Osteocyte (in vitro differentiated cells): ENCODE results near the gene ABI3BP. TPM values are rescaled to one million over a fixed set of nuclear protein-coding genes. Genes with fewer than 3 reads are reported as not detected.
A peak's percentile ranks its signal among the peaks of the same experiment; 100 is the strongest.

Experiments
- DNase-seq: peaks from one replicate; pipeline ENCODE4 v3.0.0; 2021; ENCODE audit warnings: mixed read lengths; ENCODE audit not compliant: unreplicated experiment; ENCODE audit errors: extremely low spot score
- H3K27ac Mint-ChIP-seq: one replicate; pipeline ENCODE4 v1.8.0; 2021; ENCODE audit warnings: mild to moderate bottlenecking, mixed read lengths; ENCODE audit not compliant: unreplicated experiment
- H3K27me3 Mint-ChIP-seq: one replicate; pipeline ENCODE4 v1.8.0; 2021; ENCODE audit warnings: mixed read lengths; ENCODE audit not compliant: unreplicated experiment
- H3K36me3 Mint-ChIP-seq: one replicate; pipeline ENCODE4 v1.8.0; 2021; ENCODE audit warnings: mixed read lengths; ENCODE audit not compliant: unreplicated experiment
- H3K4me1 Mint-ChIP-seq: one replicate; pipeline ENCODE4 v1.8.0; 2021; ENCODE audit warnings: mixed read lengths; ENCODE audit not compliant: unreplicated experiment
- H3K4me3 Mint-ChIP-seq: one replicate; pipeline ENCODE4 v1.8.0; 2021; ENCODE audit warnings: mild to moderate bottlenecking, moderate library complexity, mixed read lengths; ENCODE audit not compliant: unreplicated experiment
- H3K9me3 Mint-ChIP-seq: one replicate; pipeline ENCODE4 v1.8.0; 2021; ENCODE audit warnings: mixed read lengths; ENCODE audit not compliant: unreplicated experiment
- CTCF ChIP-seq: fragments of 200-600 bp; sonication (generic); IDR thresholded peaks from 2 replicates; pipeline ENCODE4 v1.5.0; 2021; ENCODE audit warnings: antibody characterized with exemption, mild to moderate bottlenecking, moderate library complexity
- total RNA-seq: library from RNA; stranded (reverse); gene quantifications from 2 replicates; pipeline ENCODE4 v1.2.1, GENCODE V29; 2021

ABI3BP gene
- total RNA-seq, 1 donor from 2014 or later: 157 TPM

DNA sequence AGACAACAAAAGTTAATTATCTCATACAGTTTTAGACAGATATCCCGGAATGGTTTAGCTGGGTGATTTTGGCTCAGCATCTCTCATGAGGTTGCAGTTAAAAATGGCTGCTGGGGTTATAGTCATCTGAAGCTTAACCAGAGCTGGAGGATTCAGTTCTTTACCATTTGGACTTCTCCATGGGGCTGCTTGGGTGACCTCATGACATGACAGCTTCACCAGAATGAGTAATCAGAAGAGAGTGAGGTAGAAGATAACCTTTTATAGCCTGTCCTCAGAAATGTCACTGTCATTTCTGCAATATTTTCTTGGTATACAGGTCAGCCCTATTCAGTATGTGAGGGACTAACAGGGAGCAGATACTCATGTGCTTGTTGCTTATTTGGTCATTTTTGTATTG, 253.0 kb downstream of the ABI3BP start:
- no peaks in the 10 kb centered on the region for H3K27me3 Mint-ChIP-seq
- H3K36me3 Mint-ChIP-seq: peaks cover 49% of the 10 kb centered on the region
- H3K27ac Mint-ChIP-seq: no peak overlapping the region
- no peak for DNase-seq
- H3K4me1 Mint-ChIP-seq: no peaks in the 10 kb centered on the region
- H3K9me3 Mint-ChIP-seq: no peaks in the 10 kb centered on the region
- no peak for TF ChIP-seq CTCF
- no peak overlapping the region for H3K4me3 Mint-ChIP-seq

DNA sequence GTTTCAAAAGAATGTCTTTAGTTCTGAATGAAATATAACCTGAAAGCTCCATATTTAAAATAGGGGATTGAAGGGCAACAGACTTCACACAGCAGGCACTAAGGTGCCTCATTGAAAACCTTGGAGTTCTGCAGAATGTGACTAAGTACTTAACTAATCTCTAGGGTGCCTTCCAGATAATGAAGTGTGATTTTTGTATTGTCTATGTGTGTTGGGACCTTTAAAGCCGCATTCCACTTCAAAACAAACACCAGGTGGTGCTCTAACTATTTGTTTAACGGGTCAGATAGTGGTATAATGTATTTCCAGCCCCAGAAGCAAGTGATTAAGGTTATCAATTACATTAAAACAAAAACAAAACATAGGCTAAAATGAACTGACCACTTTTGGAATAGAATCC, 255.9 kb downstream of the ABI3BP start:
- TF ChIP-seq CTCF: peak; percentile 63
- H3K27me3 Mint-ChIP-seq: no peaks in the 10 kb centered on the region
- no peaks in the 10 kb centered on the region for H3K9me3 Mint-ChIP-seq
- no peak overlapping the region for H3K27ac Mint-ChIP-seq
- no peak overlapping the region for H3K4me3 Mint-ChIP-seq
- peaks cover 4% of the 10 kb centered on the region for H3K4me1 Mint-ChIP-seq
- peaks cover 51% of the 10 kb centered on the region for H3K36me3 Mint-ChIP-seq
- no peak for DNase-seq

GRCh38 chr3:100732435-100732834, 260.8 kb downstream of the ABI3BP start:
- H3K9me3 Mint-ChIP-seq: no peaks in the 10 kb centered on the region
- H3K27ac Mint-ChIP-seq: no peak overlapping the region
- H3K4me1 Mint-ChIP-seq: peaks cover 15% of the 10 kb centered on the region
- H3K4me3 Mint-ChIP-seq: no peak overlapping the region
- H3K36me3 Mint-ChIP-seq: peaks cover 48% of the 10 kb centered on the region
- no peak for DNase-seq
- H3K27me3 Mint-ChIP-seq: no peaks in the 10 kb centered on the region
- no peak for TF ChIP-seq CTCF

GRCh38 chr3:100730524-100730923, 262.7 kb downstream of the ABI3BP start:
- Mint-ChIP-seq H3K27me3 (no peaks in the 10 kb centered on the region), H3K9me3 (no peaks in the 10 kb centered on the region), H3K4me1 (peaks cover 18% of the 10 kb centered on the region), H3K4me3 (no peak overlapping the region), H3K36me3 (peaks cover 48% of the 10 kb centered on the region), H3K27ac (no peak overlapping the region)
- DNase-seq: no peak
- TF ChIP-seq CTCF: no peak

- Mint-ChIP-seq H3K27me3 (no peaks in the 10 kb centered on the region), H3K4me3 (no peak overlapping the region), H3K9me3 (peaks cover 4% of the 10 kb centered on the region), H3K4me1 (peaks cover 14% of the 10 kb centered on the region), H3K36me3 (peaks cover 51% of the 10 kb centered on the region), H3K27ac (peak overlapping the region; percentile 20)
- no peak for TF ChIP-seq CTCF
- no peak for DNase-seq
These were observed 266.5 kb downstream of the ABI3BP start for GRCh38 chr3:100726706-100727105.
